ENCODE data around the gene CUEDC1.
"Not testable (repeated sequence)": the region's sequence is repeated elsewhere in the genome, so short reads cannot be mapped to it uniquely, and the experiment has no call there.

CUEDC1 gene

DNA sequence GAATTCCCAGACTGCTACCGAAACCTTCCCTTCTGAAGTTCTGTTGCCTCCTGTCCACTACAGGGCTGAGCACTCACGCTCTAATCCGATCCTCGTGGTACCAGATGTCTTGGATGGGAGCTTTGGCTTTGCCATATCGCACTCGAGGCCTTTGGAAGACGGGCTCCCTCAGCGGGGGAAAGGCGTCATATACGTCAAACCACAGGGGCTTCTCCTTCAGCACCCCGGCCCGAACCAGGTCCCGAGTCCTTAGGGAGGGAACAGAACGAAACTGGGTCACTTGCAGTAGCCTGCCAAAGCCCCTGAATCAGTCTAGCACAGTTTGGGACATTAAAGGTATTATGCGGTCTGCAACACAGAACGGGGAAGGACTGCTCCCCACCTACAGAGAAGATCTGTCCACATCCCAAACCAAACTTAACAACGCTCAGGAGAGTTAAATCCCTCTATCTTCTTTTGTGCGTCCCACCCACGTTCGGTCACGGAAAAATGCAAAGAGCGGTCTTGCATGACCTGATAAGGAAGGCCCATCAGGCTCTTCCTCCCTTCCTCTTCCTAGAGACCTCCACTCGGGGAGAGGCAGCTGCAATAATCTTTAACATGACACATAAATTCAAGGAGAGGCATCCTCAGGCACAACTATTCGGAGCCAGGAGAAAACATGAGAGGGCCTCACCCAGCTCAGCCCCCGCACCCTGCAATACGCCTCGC, 105.9 kb downstream of the CUEDC1 start:
- DNase-seq (no peak), ATAC-seq (ENCODE audit: insufficient read depth, low read depth) (no peak)
- Histone ChIP-seq H3K36me3 (ENCODE audit: insufficient read depth, low read length) (peaks cover 33% of the 10 kb centered on the region), H3K9ac (ENCODE audit: low read depth, low read length) (peak overlapping the region; percentile 64), H4K20me1 (ENCODE audit: insufficient read depth, low read length) (peaks cover 3% of the 10 kb centered on the region; the same call in 1 of the 2 replicates), H3K4me2 (ENCODE audit: insufficient read depth, low read length) (peak overlapping the region; percentile 96), H3K27me3 (ENCODE audit: insufficient read depth, low read length, poor library complexity) (no peaks in the 10 kb centered on the region), H3K4me1 (ENCODE audit: insufficient read depth, low read length) (peaks cover 36% of the 10 kb centered on the region), H3K9me3 (ENCODE audit: insufficient read depth, low read length, severe bottlenecking) (no peaks in the 10 kb centered on the region), H3K4me3 (ENCODE audit: low read depth in 1 of 2, low read length in 2 of 2) (peak overlapping the region; percentile 75 to 85), H3K27ac (ENCODE audit: low read length) (peak overlapping the region; percentile 75), H2AFZ (ENCODE audit: low read depth, low read length) (peak overlapping the region; percentile 80), H3K79me2 (ENCODE audit: insufficient read depth, low read length) (peaks cover 53% of the 10 kb centered on the region)
- TF ChIP-seq EZH2 (IDR thresholded peaks at IDR 0.05; ENCODE audit: borderline replicate concordance, low read depth, low read length, severe bottlenecking), result no peak
- TF ChIP-seq, protein P1, sequence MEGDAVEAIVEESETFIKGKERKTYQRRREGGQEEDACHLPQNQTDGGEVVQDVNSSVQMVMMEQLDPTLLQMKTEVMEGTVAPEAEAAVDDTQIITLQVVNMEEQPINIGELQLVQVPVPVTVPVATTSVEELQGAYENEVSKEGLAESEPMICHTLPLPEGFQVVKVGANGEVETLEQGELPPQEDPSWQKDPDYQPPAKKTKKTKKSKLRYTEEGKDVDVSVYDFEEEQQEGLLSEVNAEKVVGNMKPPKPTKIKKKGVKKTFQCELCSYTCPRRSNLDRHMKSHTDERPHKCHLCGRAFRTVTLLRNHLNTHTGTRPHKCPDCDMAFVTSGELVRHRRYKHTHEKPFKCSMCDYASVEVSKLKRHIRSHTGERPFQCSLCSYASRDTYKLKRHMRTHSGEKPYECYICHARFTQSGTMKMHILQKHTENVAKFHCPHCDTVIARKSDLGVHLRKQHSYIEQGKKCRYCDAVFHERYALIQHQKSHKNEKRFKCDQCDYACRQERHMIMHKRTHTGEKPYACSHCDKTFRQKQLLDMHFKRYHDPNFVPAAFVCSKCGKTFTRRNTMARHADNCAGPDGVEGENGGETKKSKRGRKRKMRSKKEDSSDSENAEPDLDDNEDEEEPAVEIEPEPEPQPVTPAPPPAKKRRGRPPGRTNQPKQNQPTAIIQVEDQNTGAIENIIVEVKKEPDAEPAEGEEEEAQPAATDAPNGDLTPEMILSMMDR (IDR thresholded peaks at IDR 0.05; ENCODE audit: borderline replicate concordance, extremely low read depth, low read length, poor library complexity, severe bottlenecking), result no peak

DNA sequence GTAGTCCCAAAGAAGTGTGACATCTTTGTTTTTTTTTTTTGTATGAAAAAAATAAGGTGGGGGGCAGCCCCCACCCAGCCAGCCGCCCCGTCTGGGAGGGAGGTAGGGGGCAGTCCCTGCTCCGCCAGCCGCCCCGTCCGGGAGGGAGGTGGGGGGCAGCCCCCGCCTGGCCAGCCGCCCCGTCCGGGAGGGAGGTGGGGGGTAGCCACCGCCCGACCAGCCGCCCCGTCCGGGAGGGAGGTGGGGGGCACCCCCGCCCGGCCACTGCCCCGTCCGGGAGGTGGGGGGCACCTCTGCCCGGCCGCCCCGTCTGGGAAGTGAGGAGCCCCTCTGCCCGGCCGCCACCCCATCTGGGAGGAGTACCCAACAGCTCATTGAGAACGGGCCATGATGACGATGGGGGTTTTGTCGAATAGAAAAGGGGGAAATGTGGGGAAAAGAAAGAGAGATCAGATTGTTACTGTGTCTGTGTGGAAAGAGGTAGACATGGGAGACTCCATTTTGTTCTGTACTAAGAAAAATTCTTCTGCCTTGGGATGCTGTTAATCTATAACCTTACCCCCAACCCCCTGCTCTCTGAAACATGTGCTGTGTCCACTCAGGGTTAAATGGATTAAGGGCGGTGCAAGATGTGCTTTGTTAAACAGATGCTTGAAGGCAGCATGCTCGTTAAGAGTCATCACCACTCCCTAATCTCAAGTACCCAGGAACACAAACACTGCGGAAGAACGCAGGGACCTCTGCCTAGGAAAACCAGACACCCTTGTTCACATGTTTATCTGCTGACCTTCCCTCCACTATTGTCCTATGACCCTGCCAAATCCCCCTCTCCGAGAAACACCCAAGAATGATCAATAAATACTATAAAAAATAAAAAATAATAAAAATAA, 108.9 kb downstream of the CUEDC1 start:
- not testable (repeated sequence) for H3K4me3 ChIP-seq (ENCODE audit: low read depth in 1 of 2, low read length in 2 of 2); H3K27ac ChIP-seq (ENCODE audit: low read length); DNase-seq; ATAC-seq (ENCODE audit: insufficient read depth, low read depth); H3K9me3 ChIP-seq (ENCODE audit: insufficient read depth, low read length, severe bottlenecking); H2AFZ ChIP-seq (ENCODE audit: low read depth, low read length); H3K9ac ChIP-seq (ENCODE audit: low read depth, low read length); H3K4me2 ChIP-seq (ENCODE audit: insufficient read depth, low read length); H3K27me3 ChIP-seq (ENCODE audit: insufficient read depth, low read length, poor library complexity); H4K20me1 ChIP-seq (ENCODE audit: insufficient read depth, low read length)
- Histone ChIP-seq H3K4me1 (ENCODE audit: insufficient read depth, low read length) (peaks cover 34% of the 10 kb centered on the region), H3K79me2 (ENCODE audit: insufficient read depth, low read length) (peaks cover 72% of the 10 kb centered on the region), H3K36me3 (ENCODE audit: insufficient read depth, low read length) (peaks cover 50% of the 10 kb centered on the region)

DNA sequence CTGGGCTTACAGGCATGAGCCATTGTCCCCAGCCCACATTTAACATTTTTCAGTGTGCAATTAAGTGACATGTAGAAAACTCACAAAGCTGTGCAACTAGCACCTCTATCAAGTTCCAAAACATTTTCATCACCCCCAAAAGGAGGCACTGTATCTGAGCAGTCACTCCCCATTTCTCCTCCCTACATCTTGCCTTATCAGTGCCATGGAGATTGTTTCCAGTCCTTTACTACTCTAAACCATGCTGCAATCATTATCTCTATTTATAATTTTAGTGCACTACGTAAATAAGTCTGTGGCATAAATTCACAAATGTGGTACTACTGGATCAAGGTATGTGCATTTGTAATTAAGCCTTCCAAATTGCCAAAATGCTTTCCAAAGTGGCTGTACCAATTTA, 112.9 kb downstream of the CUEDC1 start:
- TF ChIP-seq EZH2 (IDR thresholded peaks at IDR 0.05; ENCODE audit: borderline replicate concordance, low read depth, low read length, severe bottlenecking), result no peak
- TF ChIP-seq, protein P1 (IDR thresholded peaks at IDR 0.05; ENCODE audit: borderline replicate concordance, extremely low read depth, low read length, poor library complexity, severe bottlenecking), result no peak
- Histone ChIP-seq H3K4me3 (ENCODE audit: low read depth in 1 of 2, low read length in 2 of 2) (no peak overlapping the region), H3K4me1 (ENCODE audit: insufficient read depth, low read length) (peaks cover 5% of the 10 kb centered on the region; the same call in 1 of the 2 replicates), H3K79me2 (ENCODE audit: insufficient read depth, low read length) (peaks cover 39% of the 10 kb centered on the region), H3K27ac (ENCODE audit: low read length) (no peak overlapping the region), H2AFZ (ENCODE audit: low read depth, low read length) (no peak overlapping the region), H4K20me1 (ENCODE audit: insufficient read depth, low read length) (no peaks in the 10 kb centered on the region; the same call in 1 of the 2 replicates), H3K27me3 (ENCODE audit: insufficient read depth, low read length, poor library complexity) (no peaks in the 10 kb centered on the region), H3K4me2 (ENCODE audit: insufficient read depth, low read length) (no peak overlapping the region), H3K9me3 (ENCODE audit: insufficient read depth, low read length, severe bottlenecking) (no peaks in the 10 kb centered on the region), H3K36me3 (ENCODE audit: insufficient read depth, low read length) (peaks cover 60% of the 10 kb centered on the region), H3K9ac (ENCODE audit: low read depth, low read length) (no peak overlapping the region)
- ATAC-seq (ENCODE audit: insufficient read depth, low read depth) (no peak), DNase-seq (no peak)

DNA sequence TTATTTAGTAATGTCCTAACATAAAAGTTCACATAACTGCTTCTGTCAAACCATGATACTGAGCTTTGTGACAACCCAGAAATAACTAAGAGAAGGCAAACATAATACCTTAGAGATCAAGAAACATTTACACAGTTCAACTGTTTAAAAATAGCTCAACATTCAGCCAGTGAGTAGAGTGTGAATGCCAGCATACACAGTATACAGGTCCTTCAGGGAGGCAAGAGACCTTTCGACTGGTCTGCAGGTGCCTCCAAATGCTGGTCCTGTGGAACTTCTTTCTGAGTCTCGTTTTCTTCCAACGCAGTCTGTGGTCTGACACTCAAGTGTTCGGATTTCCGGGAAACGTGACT, 115.7 kb downstream of the CUEDC1 start:
- no peak overlapping the region for H2AFZ ChIP-seq (ENCODE audit: low read depth, low read length)
- no peaks in the 10 kb centered on the region; the same call in 1 of the 2 replicates for H4K20me1 ChIP-seq (ENCODE audit: insufficient read depth, low read length)
- ATAC-seq (ENCODE audit: insufficient read depth, low read depth) (no peak), DNase-seq (no peak)
- H3K4me1 ChIP-seq (ENCODE audit: insufficient read depth, low read length), result no peaks in the 10 kb centered on the region
- peaks cover 50% of the 10 kb centered on the region for H3K36me3 ChIP-seq (ENCODE audit: insufficient read depth, low read length)
- TF ChIP-seq, protein P1 (IDR thresholded peaks at IDR 0.05; ENCODE audit: borderline replicate concordance, extremely low read depth, low read length, poor library complexity, severe bottlenecking), result no peak
- H3K4me3 ChIP-seq (ENCODE audit: low read depth in 1 of 2, low read length in 2 of 2), result no peak overlapping the region
- no peak overlapping the region for H3K4me2 ChIP-seq (ENCODE audit: insufficient read depth, low read length)
- H3K9ac ChIP-seq (ENCODE audit: low read depth, low read length), result no peak overlapping the region
- no peak overlapping the region for H3K27ac ChIP-seq (ENCODE audit: low read length)
- no peaks in the 10 kb centered on the region for H3K27me3 ChIP-seq (ENCODE audit: insufficient read depth, low read length, poor library complexity)
- H3K9me3 ChIP-seq (ENCODE audit: insufficient read depth, low read length, severe bottlenecking), result no peaks in the 10 kb centered on the region
- peaks cover 23% of the 10 kb centered on the region for H3K79me2 ChIP-seq (ENCODE audit: insufficient read depth, low read length)

Data from DND-41 (cell line).